H1 (cell line): ENCODE data around the gene TBX4. TPM values are rescaled to one million over a fixed set of nuclear protein-coding genes. Genes with fewer than 3 reads are reported as not detected.

Experiments
- CTCF ChIA-PET: fragments of 300-600 bp; sonication (Branson Sonifier 250); formaldehyde crosslinking; loops from one replicate; lab custom pipeline; 2021; ENCODE audit not compliant: partially characterized antibody; lab: Charles Lee
- POLR2A ChIA-PET: fragments of 300-600 bp; sonication (Branson Sonifier 250); formaldehyde crosslinking; loops from one replicate; lab custom pipeline; 2021; ENCODE audit warnings: inconsistent platforms; ENCODE audit not compliant: partially characterized antibody; lab: Charles Lee
- DNase-seq, 2 experiments: peaks; one replicate each; pipeline versions ENCODE4 v3.0.0 to v3.0.0-alpha.2; 2010 to 2022; ENCODE audit warnings: low spot score in 2 of 2, low read depth in 1 of 2, mixed read lengths in 1 of 2
- FAIRE-seq: peaks from 2 replicates; lab custom pipeline; 2011; peaks lifted over from hg19 to GRCh38; lab: Jason Lieb, UNC
- H2AFZ ChIP-seq: 2 replicates; pipeline ENCODE4 v1.8.1; 2012; ENCODE audit warnings: low read length, inconsistent platforms
- H2AK5ac ChIP-seq: 2 replicates; pipeline ENCODE4 v1.6.1; 2013; ENCODE audit warnings: low read depth, low read length
- H2BK120ac ChIP-seq: replicated peaks from 2 replicates; pipeline ENCODE3; 2013; ENCODE audit warnings: low read depth, low read length, inconsistent platforms
- H2BK12ac ChIP-seq: 2 replicates; pipeline ENCODE4 v1.6.1; 2013; ENCODE audit warnings: low read depth, low read length
- H2BK15ac ChIP-seq: 2 replicates; pipeline ENCODE4 v1.6.1; 2013; ENCODE audit warnings: low read length
- H2BK20ac ChIP-seq: 2 replicates; pipeline ENCODE4 v1.6.1; 2013; ENCODE audit warnings: low read length
- H2BK5ac ChIP-seq: 2 replicates; pipeline ENCODE4 v1.6.1; 2013; ENCODE audit warnings: low read depth, low read length
- H3K14ac ChIP-seq: 2 replicates; pipeline ENCODE4 v1.6.1; 2013; ENCODE audit warnings: inconsistent platforms; ENCODE audit not compliant: insufficient read length
- H3K18ac ChIP-seq: 2 replicates; pipeline ENCODE4 v1.6.1; 2013; ENCODE audit warnings: low read length; ENCODE audit errors: extremely low read depth
- H3K23ac ChIP-seq: 2 replicates; pipeline ENCODE4 v1.6.1; 2013; ENCODE audit warnings: inconsistent platforms; ENCODE audit not compliant: insufficient read length
- H3K23me2 ChIP-seq: 2 replicates; pipeline ENCODE4 v1.6.1; 2013; ENCODE audit warnings: low read depth, low read length
- H3K27ac ChIP-seq: 2 replicates; pipeline ENCODE4 v1.6.1; 2011; ENCODE audit warnings: low read depth, low read length, inconsistent platforms
- H3K27me3 ChIP-seq, 4 experiments: replicated peaks in 1 of 4; 1 replicate in 1 of 4; 2 replicates in 3 of 4; pipeline versions ENCODE4 v1.6.1 to v1.8.1; 2011 to 2013; ENCODE audit warnings: low read length in 3 of 4, mild to moderate bottlenecking in 3 of 4, inconsistent platforms in 2 of 4, mixed read lengths in 2 of 4, moderate library complexity in 1 of 4; ENCODE audit not compliant: control insufficient read depth in 3 of 4, insufficient read depth in 3 of 4; ENCODE audit errors: extremely low read depth in 1 of 4
- H3K36me3 ChIP-seq, 4 experiments: 2 replicates each; pipeline versions ENCODE4 v1.6.1 to v1.8.1; 2011 to 2013; ENCODE audit warnings: mild to moderate bottlenecking in 4 of 4, low read length in 3 of 4, moderate library complexity in 2 of 4, control low read depth in 1 of 4, inconsistent platforms in 1 of 4; ENCODE audit not compliant: insufficient read depth in 4 of 4, control insufficient read depth in 2 of 4
- H3K4ac ChIP-seq: replicated peaks from 2 replicates; pipeline ENCODE3; 2013; ENCODE audit warnings: low read length, low read depth, mixed read lengths, inconsistent platforms; ENCODE audit not compliant: insufficient read length
- H3K4me1 ChIP-seq, 4 experiments: replicated peaks in 1 of 4; 1 replicate in 1 of 4; 2 replicates in 3 of 4; pipeline versions ENCODE4 v1.6.1 to v1.8.1; 2011 to 2013; ENCODE audit warnings: low read length in 3 of 4, inconsistent platforms in 2 of 4, mixed read lengths in 1 of 4; ENCODE audit not compliant: insufficient read depth in 4 of 4, control insufficient read depth in 3 of 4
- H3K4me2 ChIP-seq, 2 experiments: 2 replicates each; pipeline versions ENCODE4 v1.6.1 to v1.8.1; 2011 to 2013; ENCODE audit warnings: low read depth in 2 of 2, low read length in 2 of 2, control low read depth in 1 of 2, inconsistent platforms in 1 of 2, mild to moderate bottlenecking in 1 of 2; ENCODE audit not compliant: insufficient read depth in 1 of 2
- H3K4me3 ChIP-seq, 4 experiments: fragments of 200-600, 300-600 bp in 1 of 4; sonication (generic), shearing (Covaris generic), sonication (Bioruptor Twin) in 1 of 4; 2 replicates each; pipeline versions ENCODE4 v1.5.1 to v1.8.1; 2011 to 2016; ENCODE audit warnings: low read length in 4 of 4, low read depth in 3 of 4, control low read depth in 2 of 4, inconsistent platforms in 2 of 4, mild to moderate bottlenecking in 2 of 4, mixed read lengths in 1 of 4, moderate library complexity in 1 of 4; ENCODE audit not compliant: insufficient read depth in 2 of 4; ENCODE audit errors: extremely low read depth in 1 of 4
- H3K56ac ChIP-seq: replicated peaks from 2 replicates; pipeline ENCODE3; 2013; ENCODE audit warnings: low read depth, mild to moderate bottlenecking, mixed read lengths, low read length, inconsistent platforms; ENCODE audit not compliant: insufficient read length
- H3K79me1 ChIP-seq: 2 replicates; pipeline ENCODE4 v1.6.1; 2013; ENCODE audit warnings: low read depth, low read length, control low read depth
- H3K79me2 ChIP-seq, 2 experiments: 2 replicates each; pipeline versions ENCODE4 v1.6.1 to v1.8.1; 2012 to 2013; ENCODE audit warnings: low read length in 2 of 2, mild to moderate bottlenecking in 2 of 2, inconsistent platforms in 1 of 2; ENCODE audit not compliant: insufficient read depth in 2 of 2, control insufficient read depth in 1 of 2
- H3K9ac ChIP-seq, 4 experiments: replicated peaks in 1 of 4; 1 replicate in 1 of 4; 2 replicates in 3 of 4; pipeline versions ENCODE4 v1.6.1 to v1.8.1; 2011 to 2013; ENCODE audit warnings: low read depth in 3 of 4, low read length in 3 of 4, control low read depth in 2 of 4, mild to moderate bottlenecking in 2 of 4, moderate library complexity in 2 of 4, inconsistent platforms in 1 of 4; ENCODE audit errors: extremely low read depth in 1 of 4
- H3K9me3 ChIP-seq, 2 experiments: 2 replicates each; pipeline versions ENCODE4 v1.6.1 to v1.8.1; 2012 to 2013; ENCODE audit warnings: mild to moderate bottlenecking in 2 of 2, moderate library complexity in 2 of 2, control low read depth in 1 of 2, inconsistent platforms in 1 of 2, low read depth in 1 of 2, low read length in 1 of 2, mixed read lengths in 1 of 2; ENCODE audit not compliant: insufficient read depth in 2 of 2
- H4K20me1 ChIP-seq, 2 experiments: replicated peaks in 1 of 2; 2 replicates each; pipeline versions ENCODE3 to v1.8.1; 2011 to 2013; ENCODE audit warnings: inconsistent platforms in 2 of 2, low read length in 2 of 2, mild to moderate bottlenecking in 1 of 2; ENCODE audit not compliant: insufficient read depth in 2 of 2, control insufficient read depth in 1 of 2
- H4K5ac ChIP-seq: 2 replicates; pipeline ENCODE4 v1.6.1; 2013; ENCODE audit warnings: low read length, low read depth, mixed read lengths, inconsistent platforms; ENCODE audit not compliant: insufficient read length
- H4K8ac ChIP-seq: 2 replicates; pipeline ENCODE4 v1.8.0; 2013; ENCODE audit warnings: mild to moderate bottlenecking, moderate library complexity, low read length, inconsistent platforms; ENCODE audit not compliant: insufficient read depth; ENCODE audit errors: extremely low read depth
- H4K91ac ChIP-seq: replicated peaks from 2 replicates; pipeline ENCODE3; 2013; ENCODE audit warnings: low read length, mixed read lengths, inconsistent platforms; ENCODE audit not compliant: insufficient read length
- ASH2L ChIP-seq: fragments of 200-600, 300-600 bp; sonication (generic); IDR thresholded peaks from one replicate; pipeline ENCODE4 v1.7.1; 2017; ENCODE audit warnings: low read length
- CEBPB ChIP-seq: IDR thresholded peaks from 2 replicates; pipeline ENCODE4 v1.6.1; 2012; ENCODE audit warnings: low read depth, low read length
- CHD2 ChIP-seq: IDR thresholded peaks from 2 replicates; pipeline ENCODE4 v1.6.1; 2012; ENCODE audit warnings: low read length, improper control_type of control experiment
- CTBP2 ChIP-seq: IDR thresholded peaks from 2 replicates; pipeline ENCODE4 v1.7.0; 2011; ENCODE audit warnings: borderline replicate concordance, mild to moderate bottlenecking, moderate library complexity, mixed read lengths, low read length; ENCODE audit not compliant: insufficient read depth, insufficient read length
- EGR1 ChIP-seq: IDR thresholded peaks from 2 replicates; pipeline ENCODE4 v1.6.1; 2011; ENCODE audit warnings: low read depth, low read length, borderline replicate concordance
- GTF2F1 ChIP-seq: IDR thresholded peaks from 2 replicates; pipeline ENCODE4 v1.6.1; 2012; ENCODE audit warnings: low read depth, low read length, improper control_type of control experiment, borderline replicate concordance
- POLR2AphosphoS5 ChIP-seq: IDR thresholded peaks from 2 replicates; pipeline ENCODE4 v1.6.1; 2011; ENCODE audit warnings: low read depth, low read length
- RXRA ChIP-seq: IDR thresholded peaks from 2 replicates; pipeline ENCODE4 v1.6.1; 2011; ENCODE audit warnings: low read depth, mild to moderate bottlenecking, low read length, moderate library complexity; ENCODE audit not compliant: insufficient read depth
- SIX5 ChIP-seq: IDR thresholded peaks from 2 replicates; pipeline ENCODE4 v1.6.1; 2011; ENCODE audit warnings: mild to moderate bottlenecking, low read depth, low read length
- SP2 ChIP-seq: IDR thresholded peaks from 2 replicates; pipeline ENCODE4 v1.6.1; 2012; ENCODE audit warnings: mild to moderate bottlenecking, low read length, inconsistent platforms
- TBP ChIP-seq: IDR thresholded peaks from 2 replicates; pipeline ENCODE4 v1.6.1; 2011; ENCODE audit warnings: low read depth, low read length, improper control_type of control experiment
- WGBS, 2 experiments: shearing (Covaris generic) in 1 of 2; methylation state at CpG; one replicate each; pipeline versions ENCODE4 v1.1.6 to v1.1.7; 2013 to 2015; ENCODE audit warnings: low lambda C conversion rate in 2 of 2, mixed read lengths in 2 of 2, inconsistent platforms in 1 of 2, low coverage in 1 of 2, missing lambda C conversion rate in 1 of 2; ENCODE audit not compliant: insufficient replicate concordance in 2 of 2, insufficient coverage in 1 of 2, insufficient read length in 1 of 2; ENCODE audit errors: extremely low coverage in 1 of 2, missing lambda C conversion rate in 1 of 2; 5-methylcytosine and 5-hydroxymethylcytosine counted together
- polyA plus RNA-seq, 7 experiments: library from polyadenylated mRNA; depleted of rRNA in 3 of 7; stranded (reverse) in 5 of 7; unstranded in 2 of 7; fragments of >200 nt in 5 of 7; fragments of 200-250 nt in 2 of 7; gene quantifications; 1 replicate in 5 of 7; 2 replicates in 1 of 7; 4 replicates in 1 of 7; pipeline versions ENCODE4 v1.2.1 to v1.2.3, GENCODE V29; 2011 to 2013; ENCODE audit warnings: missing spikeins in 2 of 7, mixed read lengths in 2 of 7
- total RNA-seq: library from RNA; stranded (reverse); fragmentation: NEBNext Ultra II Directional; extraction: Animal tissue kit (Norgen Biotek cat#: 25700); gene quantifications from 2 replicates; pipeline ENCODE4 v1.2.1, GENCODE V29; 2021

The TBX4 gene
- total and polyA plus RNA-seq, 2 of the 8 experiments (the other 6 are each of a cell fraction or from before 2014, with no cell fraction given), result 0.02 TPM; not detected in 1

- H3K4me3 ChIP-seq, result no peak overlapping the region
- no peak overlapping the region for H4K5ac ChIP-seq
- 94% methylated on average over 6 of the region's 6 CpGs; no CpG with 5 or more reads in 1 of the 2 experiments for WGBS, 2 experiments
- no peak overlapping the region for H2AFZ ChIP-seq
- no peak overlapping the region for H2BK120ac ChIP-seq
- peaks cover 0 to 3% (median 1%) of the 10 kb centered on the region in 4 experiments; a peak in 2 of 7 replicates for H3K4me1 ChIP-seq
- no peaks in the 10 kb centered on the region for H3K9me3 ChIP-seq
- no peak overlapping the region for H3K18ac ChIP-seq
- POLR2A ChIA-PET, result no interaction called here
- H2BK15ac ChIP-seq, result no peak overlapping the region
- no peak overlapping the region for H4K91ac ChIP-seq
- no peaks in the 10 kb centered on the region for H3K36me3 ChIP-seq
- DNase-seq (no peak), FAIRE-seq (no peak)
- no peak overlapping the region for H4K8ac ChIP-seq
- H3K27ac ChIP-seq, result no peak overlapping the region
- H3K23me2 ChIP-seq, result no peaks in the 10 kb centered on the region; the same call in 1 of the 2 replicates
- H2BK12ac ChIP-seq, result no peak overlapping the region
- no peaks in the 10 kb centered on the region for H3K79me2 ChIP-seq
- CTCF ChIA-PET, result interaction anchor here (0.6 to 1.7 kb wide), 10 partner anchors 9 to 125 kb away, joined by 3 to 6 read pairs (median 3); no protein-coding TSS in a partner anchor
- H3K79me1 ChIP-seq, result no peaks in the 10 kb centered on the region
- H3K14ac ChIP-seq, result no peak overlapping the region
- TF ChIP-seq POLR2AphosphoS5 (no peak), GTF2F1 (no peak), EGR1 (no peak), SIX5 (no peak), SP2 (no peak), CEBPB (no peak), ASH2L (no peak), CHD2 (no peak), CTBP2 (no peak), TBP (no peak), RXRA (no peak)
- no peak overlapping the region for H3K4me2 ChIP-seq
- no peak overlapping the region for H3K56ac ChIP-seq
- no peak overlapping the region for H2BK20ac ChIP-seq
- no peak overlapping the region for H2AK5ac ChIP-seq
- H3K9ac ChIP-seq, result no peak overlapping the region
- no peak overlapping the region for H3K4ac ChIP-seq
- no peak overlapping the region for H2BK5ac ChIP-seq
- no peaks in the 10 kb centered on the region for H4K20me1 ChIP-seq
- H3K23ac ChIP-seq, result no peak overlapping the region
- no peaks in the 10 kb centered on the region for H3K27me3 ChIP-seq
These were observed 58.0 kb downstream of the TBX4 start for GRCh38 chr17:61510237-61510636.
